HG03439 (cell line): ENCODE data around the gene IWS1.
"Not testable (repeated sequence)": the region's sequence is repeated elsewhere in the genome, so short reads cannot be mapped to it uniquely, and the experiment has no call there.

Experiments
- ATAC-seq: cut with Tn5 transposase; IDR thresholded peaks from one replicate; pipeline ENCODE4 v1.9.1; 2021; ENCODE audit warnings: mild to moderate bottlenecking, moderate library complexity; ENCODE audit not compliant: unreplicated experiment

The IWS1 gene

GRCh38 chr2:127530245-127531140 lies 4.2 kb upstream of the IWS1 start:
- no peak for ATAC-seq

GRCh38 chr2:127529416-127529815 lies 3.1 kb upstream of the IWS1 start:
- ATAC-seq, result not testable (repeated sequence)

- ATAC-seq, result no peak
These were observed 2.2 kb upstream of the IWS1 start for GRCh38 chr2:127528487-127528886.

- no peak for ATAC-seq
These were observed 914 bp upstream of the IWS1 start for GRCh38 chr2:127527001-127527804.

GRCh38 chr2:127525691-127526131 lies 578 bp downstream of the IWS1 start:
- no peak for ATAC-seq

- not testable (repeated sequence) for ATAC-seq
These were observed 2.0 kb downstream of the IWS1 start for GRCh38 chr2:127524198-127524834.

- no peak for ATAC-seq
These were observed 2.9 kb downstream of the IWS1 start for GRCh38 chr2:127523269-127523939.

GRCh38 chr2:127520424-127520823 lies 5.9 kb downstream of the IWS1 start:
- no peak for ATAC-seq

GRCh38 chr2:127517465-127517864 lies 8.8 kb downstream of the IWS1 start:
- ATAC-seq, result no peak

GRCh38 chr2:127516041-127516762 lies 10.1 kb downstream of the IWS1 start:
- ATAC-seq, result no peak

GRCh38 chr2:127515383-127515915 lies 10.8 kb downstream of the IWS1 start:
- no peak for ATAC-seq

- no peak for ATAC-seq
These were observed 11.8 kb downstream of the IWS1 start for GRCh38 chr2:127514485-127514884.

- ATAC-seq, result no peak
These were observed 12.2 kb downstream of the IWS1 start for GRCh38 chr2:127514076-127514475.

- no peak for ATAC-seq
These were observed 13.9 kb downstream of the IWS1 start for GRCh38 chr2:127512362-127512761.

GRCh38 chr2:127511917-127512316 lies 14.4 kb downstream of the IWS1 start:
- no peak for ATAC-seq

GRCh38 chr2:127511090-127511695 lies 15.1 kb downstream of the IWS1 start:
- ATAC-seq, result no peak

- no peak for ATAC-seq
These were observed 16.2 kb downstream of the IWS1 start for GRCh38 chr2:127510073-127510472.

- ATAC-seq, result no peak
These were observed 17.7 kb downstream of the IWS1 start for GRCh38 chr2:127508631-127509034.

GRCh38 chr2:127508023-127508630 lies 18.2 kb downstream of the IWS1 start:
- no peak for ATAC-seq
